ENCODE data around the gene CGB8. TPM values are rescaled to one million over a fixed set of nuclear protein-coding genes. Genes with fewer than 3 reads are reported as not detected.

CGB8 gene
- total and polyA plus RNA-seq, 2 experiments from 2014 or later: 0.50 to 0.53 TPM

GRCh38 chr19:49017041-49017665 lies 31.8 kb downstream of the CGB8 start, which contains the start of gene LHB:
Gene LHB (minus strand): TSS chr19:49017091. CDS start chr19:49017081, 10 bp downstream.
- H3K4me1 ChIP-seq (ENCODE audit: insufficient read depth): peaks cover 9% of the 10 kb centered on the region
- no peaks in the 10 kb centered on the region for H3K9me3 ChIP-seq (ENCODE audit: low read depth)
- no peaks in the 10 kb centered on the region for H3K79me2 ChIP-seq
- H3K36me3 ChIP-seq (replicated peaks; ENCODE audit: insufficient read depth, low read depth): no peaks in the 10 kb centered on the region
- H2AFZ ChIP-seq: peak within 1 kb of the TSS; percentile 6
- DNase-seq (ENCODE audit: low spot score): no peak
- 77% methylated on average over 17 of the region's 17 CpGs for WGBS (ENCODE audit: low lambda C conversion rate, missing lambda C conversion rate)
- no peaks in the 10 kb centered on the region for H4K20me1 ChIP-seq (ENCODE audit: insufficient read depth, poor library complexity, severe bottlenecking)
- peak within 1 kb of the TSS; percentile 91 for H3K4me2 ChIP-seq
- peak within 1 kb of the TSS; percentile 36 for H3K4me3 ChIP-seq
- H3K27me3 ChIP-seq: peaks cover 27% of the 10 kb centered on the region
- TF ChIP-seq, protein P1, sequence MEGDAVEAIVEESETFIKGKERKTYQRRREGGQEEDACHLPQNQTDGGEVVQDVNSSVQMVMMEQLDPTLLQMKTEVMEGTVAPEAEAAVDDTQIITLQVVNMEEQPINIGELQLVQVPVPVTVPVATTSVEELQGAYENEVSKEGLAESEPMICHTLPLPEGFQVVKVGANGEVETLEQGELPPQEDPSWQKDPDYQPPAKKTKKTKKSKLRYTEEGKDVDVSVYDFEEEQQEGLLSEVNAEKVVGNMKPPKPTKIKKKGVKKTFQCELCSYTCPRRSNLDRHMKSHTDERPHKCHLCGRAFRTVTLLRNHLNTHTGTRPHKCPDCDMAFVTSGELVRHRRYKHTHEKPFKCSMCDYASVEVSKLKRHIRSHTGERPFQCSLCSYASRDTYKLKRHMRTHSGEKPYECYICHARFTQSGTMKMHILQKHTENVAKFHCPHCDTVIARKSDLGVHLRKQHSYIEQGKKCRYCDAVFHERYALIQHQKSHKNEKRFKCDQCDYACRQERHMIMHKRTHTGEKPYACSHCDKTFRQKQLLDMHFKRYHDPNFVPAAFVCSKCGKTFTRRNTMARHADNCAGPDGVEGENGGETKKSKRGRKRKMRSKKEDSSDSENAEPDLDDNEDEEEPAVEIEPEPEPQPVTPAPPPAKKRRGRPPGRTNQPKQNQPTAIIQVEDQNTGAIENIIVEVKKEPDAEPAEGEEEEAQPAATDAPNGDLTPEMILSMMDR (IDR thresholded peaks at IDR 0.05; ENCODE audit: poor library complexity): no peak
- TF ChIP-seq EZH2 (IDR thresholded peaks at IDR 0.05; ENCODE audit: borderline replicate concordance): no peak
- no peak for TF ChIP-seq EZH2phosphoT487 (IDR thresholded peaks at IDR 0.05; ENCODE audit: low read depth, severe bottlenecking, unreplicated experiment)
- H3K27ac ChIP-seq: no peak within 1 kb of the TSS
- no peaks in the 10 kb centered on the region for H3K9me2 ChIP-seq (replicated peaks; ENCODE audit: insufficient read depth)

DNA sequence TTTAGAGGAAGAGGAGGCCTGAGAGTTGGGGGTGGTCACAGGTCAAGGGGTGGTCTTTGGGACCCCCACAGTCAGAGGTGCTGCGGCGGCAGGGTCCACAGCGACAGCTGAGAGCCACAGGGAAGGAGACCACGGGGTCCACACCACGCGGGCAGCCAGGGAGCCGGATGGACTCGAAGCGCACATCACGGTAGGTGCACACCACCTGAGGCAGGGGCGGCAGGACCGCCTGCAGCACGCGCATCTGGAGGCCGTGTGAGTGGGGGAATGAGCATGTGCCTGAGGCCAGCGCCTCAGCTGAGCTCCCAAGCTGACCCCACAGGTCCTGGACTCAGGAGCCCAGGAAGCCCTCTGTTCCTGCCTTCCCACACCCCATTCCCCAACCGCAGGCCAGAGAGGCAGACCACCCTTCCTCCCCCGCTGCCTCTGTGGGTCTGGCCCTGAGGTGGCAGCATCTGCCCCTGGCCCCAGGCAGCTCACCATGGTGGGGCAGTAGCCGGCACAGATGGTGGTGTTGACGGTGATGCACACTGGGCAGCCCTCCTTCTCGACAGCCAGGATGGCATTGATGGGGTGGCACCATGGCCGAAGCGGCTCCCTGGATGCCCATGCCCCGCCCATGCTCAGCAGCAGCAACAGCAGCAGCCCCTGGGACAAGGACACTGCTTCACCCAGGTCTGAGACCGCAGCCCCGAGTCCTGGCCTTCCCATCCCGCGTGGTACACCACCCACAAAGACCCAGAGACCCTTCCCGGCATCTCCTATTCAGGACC lies 32.7 kb downstream of the CGB8 start:
- H3K4me2 ChIP-seq: no peak overlapping the region
- H3K79me2 ChIP-seq: no peaks in the 10 kb centered on the region
- H3K9me2 ChIP-seq (replicated peaks; ENCODE audit: insufficient read depth): no peaks in the 10 kb centered on the region
- H3K27ac ChIP-seq: no peak overlapping the region
- H3K36me3 ChIP-seq (replicated peaks; ENCODE audit: insufficient read depth, low read depth): no peaks in the 10 kb centered on the region
- H2AFZ ChIP-seq: no peak overlapping the region
- DNase-seq (ENCODE audit: low spot score): no peak
- H3K4me1 ChIP-seq (ENCODE audit: insufficient read depth): peaks cover 9% of the 10 kb centered on the region
- no peak for TF ChIP-seq EZH2phosphoT487 (IDR thresholded peaks at IDR 0.05; ENCODE audit: low read depth, severe bottlenecking, unreplicated experiment)
- TF ChIP-seq, protein P1 (IDR thresholded peaks at IDR 0.05; ENCODE audit: poor library complexity): no peak
- no peak for TF ChIP-seq EZH2 (IDR thresholded peaks at IDR 0.05; ENCODE audit: borderline replicate concordance)
- 95% methylated on average over 24 of the region's 29 CpGs for WGBS (ENCODE audit: low lambda C conversion rate, missing lambda C conversion rate)
- no peaks in the 10 kb centered on the region for H3K9me3 ChIP-seq (ENCODE audit: low read depth)
- no peak overlapping the region for H3K4me3 ChIP-seq
- H3K27me3 ChIP-seq: peaks cover 27% of the 10 kb centered on the region
- no peaks in the 10 kb centered on the region for H4K20me1 ChIP-seq (ENCODE audit: insufficient read depth, poor library complexity, severe bottlenecking)

DNA sequence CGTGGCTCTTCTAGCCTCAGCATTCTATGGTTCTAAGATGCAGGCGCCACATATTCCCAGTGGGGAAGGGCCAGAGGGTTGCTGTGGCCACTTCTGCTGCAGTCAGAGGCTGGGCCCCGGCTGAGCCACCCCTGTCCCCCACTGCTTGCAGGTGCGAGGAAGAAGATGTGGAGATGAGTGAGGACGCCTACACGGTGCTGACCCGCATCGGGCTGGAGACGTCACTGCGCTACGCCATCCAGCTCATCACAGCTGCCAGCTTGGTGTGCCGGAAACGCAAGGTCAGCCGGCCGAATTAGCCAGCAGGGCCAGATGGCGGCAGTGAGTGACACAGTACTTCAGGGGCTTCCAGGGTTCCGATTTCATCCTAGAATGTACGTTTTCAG lies 34.0 kb downstream of the CGB8 start:
- Histone ChIP-seq H3K9me3 (ENCODE audit: low read depth) (no peaks in the 10 kb centered on the region), H3K79me2 (no peaks in the 10 kb centered on the region), H3K4me3 (no peak overlapping the region), H3K4me2 (no peak overlapping the region), H4K20me1 (ENCODE audit: insufficient read depth, poor library complexity, severe bottlenecking) (no peaks in the 10 kb centered on the region), H2AFZ (no peak overlapping the region), H3K27me3 (peaks cover 16% of the 10 kb centered on the region), H3K4me1 (ENCODE audit: insufficient read depth) (peaks cover 9% of the 10 kb centered on the region), H3K27ac (no peak overlapping the region), H3K9me2 (replicated peaks; ENCODE audit: insufficient read depth) (no peaks in the 10 kb centered on the region), H3K36me3 (replicated peaks; ENCODE audit: insufficient read depth, low read depth) (no peaks in the 10 kb centered on the region)
- TF ChIP-seq EZH2phosphoT487 (IDR thresholded peaks at IDR 0.05; ENCODE audit: low read depth, severe bottlenecking, unreplicated experiment) (no peak), EZH2 (IDR thresholded peaks at IDR 0.05; ENCODE audit: borderline replicate concordance) (no peak)
- TF ChIP-seq, protein P1 (IDR thresholded peaks at IDR 0.05; ENCODE audit: poor library complexity): no peak
- no peak for DNase-seq (ENCODE audit: low spot score)
- WGBS (ENCODE audit: low lambda C conversion rate, missing lambda C conversion rate): 94% methylated on average over 17 of the region's 18 CpGs

Measured in hepatocyte (in vitro differentiated cells).